Activated T-cell treated with anti-CD3 and anti-CD28 coated beads for 4 hours (primary cell): Measurements from ENCODE around the gene VRK1.

Source experiments
- DNase-seq: peaks from one replicate; pipeline ENCODE4 v3.0.0-alpha.2; 2020

The VRK1 gene

DNA sequence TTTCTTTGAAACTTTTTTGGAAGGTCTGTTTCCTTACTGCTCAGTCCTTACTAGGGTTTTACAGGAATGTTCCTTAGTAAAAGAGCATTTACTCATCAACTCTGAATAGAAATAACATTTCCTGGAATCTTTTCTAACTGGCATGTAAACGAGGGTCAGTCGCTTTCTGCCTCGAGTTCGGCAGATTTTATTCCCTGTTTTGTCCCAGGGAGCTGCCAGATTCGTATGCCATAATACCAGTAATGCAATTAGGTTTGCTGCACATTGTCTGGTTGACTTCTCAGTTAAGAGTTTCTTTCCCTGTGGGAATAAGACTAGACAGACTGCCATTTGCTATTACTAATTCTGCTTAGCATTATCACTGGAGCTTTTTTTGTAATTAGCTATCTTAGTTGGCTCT, 91.9 kb downstream of the VRK1 start:
- DNase-seq = no peak

DNA sequence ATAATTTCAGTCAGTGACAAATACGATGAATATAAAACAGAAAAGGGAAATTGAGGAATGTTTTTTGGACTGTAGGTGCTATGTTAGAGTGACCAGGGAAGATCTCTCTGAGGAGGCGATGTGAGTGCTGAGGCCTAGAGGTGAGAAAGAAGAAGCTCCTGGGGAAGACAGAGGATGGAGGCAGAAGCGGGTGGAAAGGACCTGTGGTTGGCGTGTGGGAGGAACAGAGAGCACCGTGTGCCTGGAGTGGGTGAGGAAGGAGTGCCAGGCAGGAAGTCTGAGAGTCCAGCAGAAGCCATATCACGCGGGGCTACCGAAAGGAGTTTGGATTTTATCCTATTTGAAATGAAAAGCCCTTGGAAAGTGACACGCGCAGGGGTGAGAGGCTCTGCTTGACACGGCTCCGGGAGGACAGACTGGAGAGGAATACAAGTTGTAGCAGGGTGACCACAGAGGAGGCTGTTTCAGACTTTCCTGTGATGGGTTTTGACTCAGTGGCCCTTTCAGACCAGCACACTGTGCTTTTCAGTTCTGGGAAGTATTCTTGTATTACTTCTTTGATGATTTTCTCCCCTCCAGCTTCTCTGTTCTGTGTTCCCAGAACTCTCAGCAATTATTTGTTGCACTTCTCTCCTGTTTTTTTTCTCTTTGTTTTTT, 96.9 kb downstream of the VRK1 start:
- no peak for DNase-seq

DNA sequence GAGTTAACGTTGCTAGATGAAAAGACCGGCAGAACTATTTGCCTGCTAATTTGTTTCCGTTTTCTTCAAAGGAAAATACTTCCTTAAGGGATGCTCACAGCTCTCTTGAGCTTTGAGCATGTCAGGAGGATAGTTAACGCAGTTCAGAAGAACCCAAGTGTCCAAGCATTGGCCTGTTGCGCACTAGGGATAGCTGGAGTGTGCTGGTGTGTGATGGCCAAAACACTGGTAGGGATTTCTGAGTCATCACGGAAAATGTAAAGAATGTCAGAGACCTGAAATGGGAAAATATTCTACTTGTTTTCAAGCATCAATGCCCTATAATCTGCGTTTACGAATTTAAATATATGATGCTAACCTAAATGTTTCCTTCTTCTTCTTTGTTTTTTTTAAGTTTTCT, 97.8 kb downstream of the VRK1 start:
- no peak for DNase-seq

DNA sequence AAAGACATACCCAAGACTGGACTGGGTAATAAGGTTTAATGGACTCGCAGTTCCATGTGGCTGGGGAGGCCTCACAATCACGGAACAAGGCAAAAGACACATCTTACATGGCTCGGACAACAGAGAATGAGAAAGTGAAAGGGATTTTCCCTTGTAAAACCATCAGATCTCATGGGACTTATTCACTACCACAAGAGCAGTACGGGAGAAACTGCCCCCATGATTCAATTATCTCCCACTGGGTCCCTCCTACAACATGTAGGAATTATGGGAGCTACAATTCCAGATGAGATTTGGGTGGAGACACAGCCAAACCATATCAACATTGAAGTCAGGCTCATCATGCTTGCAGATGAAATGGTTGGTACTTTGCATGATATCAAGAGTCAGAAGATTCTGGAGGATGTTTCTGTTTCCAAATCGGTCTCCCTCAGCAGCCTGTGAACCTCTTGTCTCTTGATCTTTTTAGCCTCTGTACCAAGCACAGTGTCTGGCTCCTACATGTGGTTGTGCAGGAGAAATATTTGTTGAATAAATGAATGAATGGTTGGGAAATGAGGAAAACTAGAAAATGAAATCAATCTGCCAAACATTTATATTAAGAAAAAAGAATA, 98.6 kb downstream of the VRK1 start:
- no peak for DNase-seq

DNA sequence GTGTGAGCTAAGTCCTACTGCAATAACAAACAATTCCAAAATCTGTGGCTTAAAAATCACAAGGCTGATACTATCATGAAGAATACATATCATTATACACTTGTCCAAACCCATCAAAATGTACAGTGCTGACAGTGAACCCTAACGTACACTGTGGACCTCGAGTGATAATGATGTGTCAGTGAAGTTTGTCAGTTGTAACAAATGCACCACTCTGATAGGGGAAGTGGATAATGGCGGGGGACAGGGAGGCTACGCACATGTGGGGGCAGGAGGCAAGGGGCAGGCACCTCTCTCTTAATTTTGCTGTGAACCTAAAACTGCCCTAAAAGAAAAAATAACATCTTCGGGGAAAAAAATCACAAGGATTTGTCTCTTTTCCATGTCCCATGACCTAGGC, 100.0 kb downstream of the VRK1 start:
- DNase-seq = no peak

DNA sequence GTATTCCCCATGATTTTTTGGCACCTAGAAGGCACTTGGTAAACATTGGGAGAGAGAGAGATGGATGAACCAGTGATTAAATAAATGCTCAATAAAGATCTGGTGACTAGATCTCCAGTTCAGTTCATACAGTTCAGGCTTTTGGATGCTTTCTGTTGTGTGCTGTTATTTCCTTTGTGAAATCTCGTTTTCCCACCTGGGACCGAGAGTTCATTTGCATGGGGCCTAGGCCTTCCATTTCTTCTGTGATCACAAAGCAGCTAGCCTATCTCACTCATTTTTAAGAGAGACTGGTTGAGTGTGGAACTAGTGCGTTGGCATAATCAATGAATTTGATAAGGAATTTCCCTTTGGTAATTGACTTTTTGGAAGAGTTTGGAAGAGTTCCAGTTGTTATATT, 104.0 kb downstream of the VRK1 start:
- no peak for DNase-seq

DNA sequence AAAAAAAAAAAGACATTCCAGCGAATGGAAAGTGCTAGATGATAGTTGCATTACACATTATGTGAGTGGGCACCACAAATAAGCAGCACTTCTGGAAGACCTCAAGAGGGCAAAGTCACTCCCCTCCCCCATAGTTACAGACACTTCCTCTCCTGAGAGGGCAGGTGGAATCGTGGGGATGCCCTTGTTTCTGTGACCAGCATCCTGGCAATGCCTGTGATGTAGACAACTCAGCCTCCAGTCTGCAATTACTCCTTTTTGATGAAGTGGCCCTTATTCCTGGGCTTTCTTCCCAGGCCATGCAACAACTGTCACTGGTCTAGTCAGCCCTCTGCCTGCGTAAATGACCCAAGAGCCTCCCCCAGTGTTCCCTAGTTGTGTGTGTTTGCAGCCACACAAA, 104.8 kb downstream of the VRK1 start:
- no peak for DNase-seq

DNA sequence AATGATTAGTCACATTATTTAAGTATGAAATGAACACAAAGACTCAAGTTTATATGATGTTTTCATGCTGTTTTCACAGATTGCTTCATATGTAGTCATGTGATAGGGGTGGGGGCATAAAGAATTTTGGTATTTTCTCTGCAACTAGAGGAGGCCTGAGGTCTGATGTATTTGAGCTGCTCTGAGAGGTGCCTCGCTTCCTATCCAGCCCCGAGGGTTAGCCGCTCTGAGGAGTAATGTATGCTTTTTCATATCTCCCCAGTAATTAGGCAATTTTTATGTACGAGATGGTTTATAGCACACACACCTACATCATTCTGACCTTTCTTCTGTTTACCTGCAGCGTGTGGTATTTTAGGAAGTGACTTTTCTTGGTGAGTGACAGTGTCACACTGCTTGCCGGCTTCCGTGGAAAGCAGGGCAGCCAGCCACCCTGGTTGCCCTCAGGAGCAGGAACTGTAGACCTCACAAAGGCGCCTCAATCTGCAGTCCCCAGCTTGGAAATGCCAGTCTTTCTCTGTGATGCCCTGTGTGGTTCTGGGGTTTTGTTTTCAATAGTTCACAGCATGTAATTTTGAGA, 106.4 kb downstream of the VRK1 start:
- DNase-seq = no peak

DNA sequence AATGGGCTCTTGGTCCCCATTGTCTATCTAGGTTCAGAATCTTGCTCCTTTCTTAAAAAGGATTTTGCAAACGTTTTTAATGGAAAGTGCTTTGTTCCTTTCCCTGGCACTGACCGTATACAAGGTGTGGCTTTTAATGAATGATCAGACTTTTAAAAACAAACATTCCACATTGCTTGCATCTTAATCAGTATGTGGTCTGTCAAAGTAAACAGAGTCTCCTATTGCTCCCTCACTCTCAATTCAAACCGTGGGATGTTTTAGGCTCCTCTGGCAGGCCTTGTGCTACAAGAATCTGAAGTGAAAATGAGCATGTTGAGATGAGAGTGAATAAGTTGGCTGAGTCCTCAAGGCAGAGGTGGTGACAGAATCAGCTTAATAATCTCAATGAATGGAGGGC, 107.0 kb downstream of the VRK1 start:
- DNase-seq = no peak

DNA sequence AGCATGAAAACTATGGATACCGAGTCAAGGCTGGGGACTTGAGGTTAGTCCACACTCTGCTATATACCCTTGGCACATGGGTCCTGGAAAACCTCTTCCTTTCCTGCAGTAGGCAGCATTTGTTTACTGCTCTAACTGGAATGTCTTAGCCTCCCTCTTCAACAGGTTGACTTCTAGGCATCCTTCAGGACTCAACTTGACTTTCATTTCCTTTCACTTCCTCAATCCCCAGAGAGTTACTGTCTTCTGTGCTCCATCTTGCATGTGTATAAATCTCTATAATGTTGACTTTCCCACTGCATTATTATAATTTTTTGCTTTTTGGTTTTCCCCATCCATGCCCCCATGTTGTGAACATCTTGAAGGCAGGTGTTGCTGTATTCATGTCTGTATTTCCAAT, 107.9 kb downstream of the VRK1 start:
- no peak for DNase-seq

DNA sequence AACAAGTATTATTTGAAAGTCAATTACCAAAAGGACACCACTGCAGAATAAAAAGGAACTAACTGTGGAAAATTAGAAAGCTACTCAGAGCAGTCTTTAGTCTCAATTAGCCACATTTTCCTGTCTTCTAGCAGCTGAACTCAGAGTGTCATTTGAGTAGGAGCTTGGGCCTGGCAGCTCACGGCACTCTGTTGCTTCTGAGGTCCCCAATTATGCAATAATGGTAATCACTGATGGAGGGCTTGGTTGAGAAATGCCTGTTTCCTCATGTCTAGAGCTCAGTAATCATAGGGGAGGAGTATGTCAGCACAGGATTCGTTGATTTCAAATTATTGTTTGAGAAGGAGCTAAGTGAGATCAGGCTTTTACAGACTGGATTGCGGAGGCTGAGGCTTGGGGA, 108.6 kb downstream of the VRK1 start:
- DNase-seq = no peak

DNA sequence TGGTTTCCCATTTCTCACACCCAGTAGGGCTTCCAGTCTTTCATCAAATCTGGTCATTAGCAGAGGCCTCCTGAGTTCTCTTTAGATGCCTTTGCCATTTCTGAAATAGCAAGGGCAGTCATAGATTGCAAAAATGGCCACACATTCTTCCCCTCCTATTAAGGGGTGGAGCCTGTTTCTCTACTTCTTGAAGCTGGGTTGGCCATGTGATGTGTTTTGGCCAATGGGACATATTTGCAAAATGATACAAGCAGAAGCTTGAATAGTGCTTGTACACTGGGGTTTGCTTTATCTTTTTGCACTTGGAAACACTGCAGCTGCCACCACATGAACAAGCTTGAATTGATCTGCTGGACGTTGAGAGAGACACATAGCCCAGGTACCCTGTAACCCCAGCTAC, 109.3 kb downstream of the VRK1 start:
- no peak for DNase-seq

DNA sequence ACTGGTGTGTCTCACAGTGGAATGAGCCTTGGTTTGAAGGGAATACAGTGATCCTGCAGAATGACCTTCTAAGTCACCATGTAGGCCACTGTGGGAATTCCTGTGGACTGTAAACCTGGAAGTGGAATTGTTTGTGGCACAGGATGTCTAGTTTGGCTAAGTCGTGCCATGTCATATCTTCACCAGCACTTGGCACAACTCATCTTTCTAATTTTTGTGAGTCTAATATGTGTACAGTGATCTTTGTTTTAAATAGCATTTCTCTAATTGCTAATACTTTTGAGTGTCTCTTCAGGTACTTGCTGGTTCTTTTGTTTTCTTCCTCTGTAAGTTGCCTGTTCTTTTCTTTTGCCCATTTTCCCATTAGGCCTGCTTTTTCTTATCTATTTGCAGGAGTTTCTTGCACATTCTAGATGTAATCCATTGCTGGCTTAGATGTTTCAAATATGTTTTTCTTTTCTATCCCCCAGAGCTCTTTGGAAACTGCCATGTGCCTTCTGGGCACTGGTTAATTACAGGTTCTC, 112.7 kb downstream of the VRK1 start:
- DNase-seq = no peak

DNA sequence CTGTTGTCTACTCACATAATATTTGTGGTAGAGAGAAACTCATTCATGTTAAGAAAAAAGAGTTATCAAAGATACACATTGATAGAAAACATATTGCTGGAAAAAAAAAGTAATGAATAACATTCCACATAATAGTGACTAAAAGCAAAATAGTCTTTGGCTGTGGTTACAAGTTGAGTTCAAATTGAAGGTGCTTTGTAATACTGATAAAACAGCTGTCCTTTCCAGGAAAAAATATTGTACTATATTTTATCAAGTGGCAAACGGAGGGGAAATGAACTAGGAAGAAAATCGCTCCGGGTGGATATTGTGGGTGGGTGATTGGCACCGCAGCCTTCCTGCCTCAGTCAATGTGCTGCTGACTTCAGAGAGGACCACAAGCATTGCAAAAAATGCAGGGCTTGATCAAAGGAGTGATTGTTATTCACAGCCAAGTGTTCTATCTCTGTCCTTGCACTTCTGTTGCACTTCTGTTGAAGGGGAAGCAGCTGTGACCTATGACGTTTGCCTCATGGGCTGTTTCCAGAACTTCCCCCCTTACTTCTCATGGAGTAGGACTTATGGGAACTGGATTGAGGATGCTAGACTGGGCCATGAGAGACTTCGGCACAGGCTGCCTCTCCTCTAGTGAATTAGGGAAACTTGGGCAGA, 114.4 kb downstream of the VRK1 start:
- DNase-seq = no peak

DNA sequence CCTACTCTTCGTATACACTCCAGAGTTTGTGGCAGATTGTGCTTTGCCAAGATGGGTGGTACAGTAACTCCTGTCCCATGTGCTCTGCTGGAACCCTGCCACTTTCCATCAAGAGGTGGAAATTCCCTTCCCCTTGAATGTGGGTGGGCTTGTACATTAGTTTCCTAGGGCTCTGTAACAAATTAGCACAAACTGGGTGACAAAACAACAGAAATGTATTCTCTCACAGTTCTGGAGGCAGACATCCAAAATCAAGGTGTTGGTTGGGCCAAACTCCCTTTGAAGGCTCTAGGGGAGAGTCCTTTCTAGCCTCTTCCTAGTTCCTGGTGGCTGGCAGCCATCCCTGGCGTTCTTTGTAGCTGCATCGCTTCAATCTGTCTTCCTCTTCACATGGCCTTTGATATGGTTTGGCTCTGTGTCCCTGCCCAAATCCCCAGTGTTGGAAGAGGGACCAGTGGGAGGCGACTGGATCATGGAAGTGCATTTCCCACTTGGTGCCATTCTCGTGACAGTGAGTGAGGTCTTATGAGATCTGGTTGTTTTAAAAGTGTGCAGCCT, 117.5 kb downstream of the VRK1 start:
- no peak for DNase-seq

DNA sequence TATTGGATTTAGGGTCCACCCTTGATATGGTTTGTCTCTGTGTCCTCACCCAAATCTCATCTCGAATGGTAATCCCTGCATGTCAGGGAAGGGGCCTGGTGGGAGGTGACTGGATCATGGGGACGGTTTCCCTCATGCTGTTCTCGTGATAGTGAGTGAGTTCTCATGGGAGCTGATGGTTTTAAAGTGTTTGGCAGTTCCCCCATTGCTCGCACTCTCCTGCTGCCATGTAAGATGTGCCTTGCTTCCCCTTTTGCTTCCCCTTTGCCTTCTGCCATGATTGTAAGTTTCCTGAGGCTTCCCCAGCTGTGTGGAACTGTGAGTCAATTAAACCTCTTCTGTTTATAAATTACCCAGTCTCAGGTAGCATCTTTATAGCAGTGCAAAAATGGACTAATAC, 118.3 kb downstream of the VRK1 start:
- DNase-seq = no peak

DNA sequence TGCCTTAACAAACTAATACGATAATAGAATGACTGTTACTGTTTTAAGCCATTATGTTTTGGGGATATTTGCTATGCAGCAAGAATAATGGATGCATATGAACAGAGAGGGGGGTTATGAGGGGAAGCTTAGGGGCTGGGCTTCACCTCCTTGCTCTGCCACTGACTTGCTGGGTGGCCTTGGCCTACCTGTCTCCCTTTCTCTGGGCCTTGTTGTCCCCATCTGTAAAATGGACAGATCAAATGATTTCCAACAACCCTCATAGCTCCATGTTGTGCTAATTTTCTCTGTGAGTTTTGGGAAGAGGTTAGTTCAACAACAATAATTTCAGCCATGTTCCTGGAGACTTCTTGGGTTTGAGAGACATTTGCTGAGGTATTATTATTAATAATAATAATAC, 119.6 kb downstream of the VRK1 start:
- DNase-seq = no peak

DNA sequence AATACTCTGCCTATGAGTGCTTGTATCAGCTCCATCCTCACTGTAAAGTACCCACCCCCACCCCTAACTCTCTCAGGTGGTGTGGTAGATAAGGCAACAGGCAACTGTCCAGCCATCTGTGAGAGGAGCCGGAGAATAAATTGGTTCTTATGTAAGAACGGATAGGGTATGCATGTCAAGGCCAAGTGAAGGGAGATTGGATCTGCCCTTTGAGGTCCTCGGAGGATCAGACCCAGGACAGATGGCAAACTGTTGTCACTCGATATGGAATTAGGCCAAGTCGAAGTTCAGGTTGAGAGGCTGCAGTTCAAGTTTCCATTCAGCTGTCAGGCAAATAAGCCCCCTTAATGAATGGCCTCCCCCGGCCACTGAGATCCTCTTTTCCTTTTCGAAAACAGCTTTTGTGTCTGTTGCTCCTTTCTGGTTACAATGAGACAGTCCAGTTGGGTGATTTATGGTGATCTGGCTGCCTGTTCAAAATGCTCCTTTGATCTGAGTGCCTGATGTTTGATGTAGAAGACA, 120.3 kb downstream of the VRK1 start:
- no peak for DNase-seq

DNA sequence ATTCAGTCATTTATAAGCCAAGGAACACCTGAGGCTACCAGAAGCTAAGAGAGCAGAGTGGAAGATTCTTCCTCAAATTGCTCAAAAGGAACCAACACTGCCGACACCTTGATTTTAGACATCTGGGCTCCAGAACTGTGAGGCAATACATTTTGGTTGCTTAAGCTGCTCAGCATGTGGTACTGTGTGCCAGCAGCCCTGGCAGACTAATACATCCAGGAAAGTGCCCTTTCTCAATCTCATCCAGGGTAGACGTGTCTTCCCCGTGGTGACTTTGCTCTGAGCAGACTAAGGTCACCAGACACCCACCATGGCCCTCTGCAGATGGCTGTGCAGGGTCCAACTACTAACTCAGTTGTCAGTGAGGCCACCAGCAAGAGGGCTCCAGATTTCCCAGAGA, 122.8 kb downstream of the VRK1 start:
- DNase-seq = no peak

DNA sequence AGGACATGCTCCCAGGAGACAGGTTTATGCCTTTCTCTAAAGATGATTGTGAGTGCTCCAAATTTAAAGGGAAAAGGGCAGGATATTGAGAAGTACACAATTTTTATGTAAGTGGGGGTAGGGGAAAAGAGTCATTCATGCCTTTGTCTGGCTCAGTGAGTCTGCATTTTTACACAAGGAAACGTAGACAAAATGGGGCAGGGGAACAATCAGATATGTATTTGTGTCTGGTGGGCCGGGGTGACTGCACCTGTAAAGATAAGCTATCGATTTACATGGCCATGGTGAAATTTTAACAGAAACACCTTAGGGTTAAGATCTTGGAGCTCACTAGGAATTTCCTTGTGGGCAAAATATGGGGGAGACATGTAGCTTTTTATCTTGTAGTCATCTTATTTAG, 123.6 kb downstream of the VRK1 start:
- no peak for DNase-seq

DNA sequence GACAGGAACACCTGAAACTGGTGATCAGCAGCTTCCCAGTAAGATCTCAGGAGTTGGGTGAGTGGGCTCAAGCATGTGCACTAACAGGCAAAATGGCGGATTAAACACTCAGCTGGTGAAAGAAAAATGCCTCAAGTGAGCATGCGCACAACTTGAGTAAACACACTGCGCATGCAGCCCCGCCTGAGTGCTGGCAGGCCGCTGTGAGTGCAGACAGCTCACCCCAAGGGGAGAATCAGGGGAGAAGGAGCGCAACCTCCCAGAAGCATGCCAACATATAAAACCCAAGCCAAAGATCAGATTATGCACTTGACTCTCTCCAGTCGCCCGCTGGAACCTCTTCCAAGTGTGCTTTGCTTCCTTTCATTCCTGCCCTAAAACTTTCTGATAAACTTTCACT, 125.8 kb downstream of the VRK1 start:
- no peak for DNase-seq

DNA sequence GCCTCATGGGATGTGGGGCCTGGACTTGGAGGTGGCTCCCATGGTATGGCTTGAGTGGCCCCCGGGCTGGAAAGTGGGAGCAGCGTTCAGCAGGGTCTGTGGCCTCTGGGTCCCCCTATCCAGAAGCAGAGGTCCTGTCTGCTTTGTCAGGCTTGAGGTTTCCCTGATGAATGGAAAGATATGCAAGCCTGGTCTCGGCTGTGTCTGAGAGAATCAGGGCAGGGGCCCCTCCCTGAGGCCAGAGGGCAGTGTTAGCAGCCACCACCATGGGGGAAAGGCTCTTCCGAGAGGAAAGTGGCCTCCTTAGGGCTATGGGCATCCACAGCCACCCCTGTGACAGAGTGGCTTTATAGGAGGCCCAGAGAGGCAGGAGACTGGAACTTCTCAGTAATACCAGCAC, 128.2 kb downstream of the VRK1 start:
- DNase-seq = no peak

DNA sequence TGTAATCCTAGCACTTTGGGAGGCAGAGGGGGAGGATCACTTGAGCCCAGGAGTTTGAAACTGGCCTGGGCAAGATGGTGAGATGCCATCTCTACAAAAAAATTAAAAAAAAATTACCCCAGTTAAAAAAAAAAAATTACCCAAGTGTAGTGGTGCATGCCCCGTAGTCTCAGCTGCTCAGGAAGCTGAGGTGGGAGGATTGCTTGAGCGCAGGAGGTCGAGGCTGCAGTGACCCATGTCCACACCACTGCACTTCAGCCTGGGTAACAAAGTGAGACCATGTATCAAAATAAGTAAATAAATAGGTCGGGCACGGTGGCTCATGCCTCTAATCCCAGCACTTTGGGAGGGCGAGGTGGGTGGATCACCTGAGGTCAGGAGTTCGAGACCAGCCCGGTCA, 128.8 kb downstream of the VRK1 start:
- no peak for DNase-seq
